Central memory CD8-positive, alpha-beta T cell (primary cell): ENCODE results near the gene C4orf50.

Source experiments
- ATAC-seq: fragments of 150-1000 bp; cut with Tn5 transposase; replicated peaks from 2 replicates; pipeline ENCODE4 v1.10.0; 2022; ENCODE audit warnings: mild to moderate bottlenecking, moderate FRiP score, moderate number of reproducible peaks; ENCODE audit not compliant: poor library complexity, severe bottlenecking; ENCODE audit errors: extremely low read depth
- DNase-seq, 2 donors: peaks; one replicate each; pipeline ENCODE4 v3.0.0; 2021; ENCODE audit warnings: low spot score in 2 of 2
- H3K27ac Mint-ChIP-seq: one replicate; pipeline ENCODE4 v1.8.0; 2022; ENCODE audit warnings: low read depth, mild to moderate bottlenecking, moderate library complexity, mixed read lengths
- H3K27me3 Mint-ChIP-seq: one replicate; pipeline ENCODE4 v1.8.0; 2022; ENCODE audit warnings: mixed read lengths
- H3K36me3 Mint-ChIP-seq: one replicate; pipeline ENCODE4 v1.8.0; 2022; ENCODE audit warnings: mild to moderate bottlenecking, moderate library complexity, mixed read lengths; ENCODE audit not compliant: insufficient read depth
- H3K4me1 Mint-ChIP-seq: one replicate; pipeline ENCODE4 v1.8.0; 2022; ENCODE audit warnings: mixed read lengths
- H3K4me3 Mint-ChIP-seq: one replicate; pipeline ENCODE4 v1.8.0; 2022; ENCODE audit warnings: mild to moderate bottlenecking, moderate library complexity, mixed read lengths
- H3K9me3 Mint-ChIP-seq: one replicate; pipeline ENCODE4 v1.8.0; 2022; ENCODE audit warnings: mixed read lengths

C4orf50 gene

GRCh38 chr4:5899396-5899795 is 118.8 kb downstream of the C4orf50 start:
- DNase-seq (no peak), ATAC-seq (no peak)
- Mint-ChIP-seq H3K4me3 (no peak overlapping the region), H3K27me3 (peaks cover 44% of the 10 kb centered on the region), H3K9me3 (peaks cover 6% of the 10 kb centered on the region), H3K36me3 (peaks cover 2% of the 10 kb centered on the region), H3K4me1 (no peaks in the 10 kb centered on the region), H3K27ac (no peak overlapping the region)

- DNase-seq (no peak), ATAC-seq (no peak)
- peaks cover 6% of the 10 kb centered on the region for H3K9me3 Mint-ChIP-seq
- H3K4me3 Mint-ChIP-seq = no peak overlapping the region
- H3K27ac Mint-ChIP-seq = no peak overlapping the region
- H3K36me3 Mint-ChIP-seq = peaks cover 2% of the 10 kb centered on the region
- H3K27me3 Mint-ChIP-seq = peaks cover 59% of the 10 kb centered on the region
- H3K4me1 Mint-ChIP-seq = no peaks in the 10 kb centered on the region
Measured at GRCh38 chr4:5897674-5898073, 120.6 kb downstream of the C4orf50 start.

DNA sequence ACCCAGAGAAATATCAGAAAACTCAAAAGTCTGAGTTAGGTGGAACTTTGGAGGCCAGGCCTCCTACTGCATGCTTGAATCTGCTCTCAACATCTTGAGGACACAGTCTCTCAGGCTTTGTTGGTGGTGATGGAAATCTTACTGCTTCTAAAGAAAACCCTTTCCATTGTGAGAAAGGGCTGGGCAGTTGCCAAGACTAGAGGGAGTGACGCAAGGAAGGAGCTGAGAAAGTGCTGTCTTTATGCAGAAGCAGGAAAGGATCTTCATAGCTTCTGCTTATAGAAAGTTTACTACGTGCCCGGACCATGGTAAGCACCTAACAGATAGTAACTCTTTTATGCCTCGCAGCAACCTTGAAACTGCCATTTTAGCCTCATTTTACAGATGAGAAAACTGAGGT is 122.9 kb downstream of the C4orf50 start:
- Mint-ChIP-seq H3K27me3 (peaks cover 77% of the 10 kb centered on the region), H3K9me3 (peaks cover 6% of the 10 kb centered on the region), H3K4me3 (no peak overlapping the region), H3K36me3 (peaks cover 6% of the 10 kb centered on the region), H3K4me1 (no peaks in the 10 kb centered on the region), H3K27ac (no peak overlapping the region)
- no peak for ATAC-seq
- DNase-seq = no peak

GRCh38 chr4:5894266-5894665 is 124.0 kb downstream of the C4orf50 start:
- Mint-ChIP-seq H3K4me3 (no peak overlapping the region), H3K27me3 (peaks cover 85% of the 10 kb centered on the region), H3K9me3 (peaks cover 6% of the 10 kb centered on the region), H3K27ac (no peak overlapping the region), H3K4me1 (peaks cover 5% of the 10 kb centered on the region), H3K36me3 (peaks cover 6% of the 10 kb centered on the region)
- DNase-seq = no peak
- no peak for ATAC-seq

DNA sequence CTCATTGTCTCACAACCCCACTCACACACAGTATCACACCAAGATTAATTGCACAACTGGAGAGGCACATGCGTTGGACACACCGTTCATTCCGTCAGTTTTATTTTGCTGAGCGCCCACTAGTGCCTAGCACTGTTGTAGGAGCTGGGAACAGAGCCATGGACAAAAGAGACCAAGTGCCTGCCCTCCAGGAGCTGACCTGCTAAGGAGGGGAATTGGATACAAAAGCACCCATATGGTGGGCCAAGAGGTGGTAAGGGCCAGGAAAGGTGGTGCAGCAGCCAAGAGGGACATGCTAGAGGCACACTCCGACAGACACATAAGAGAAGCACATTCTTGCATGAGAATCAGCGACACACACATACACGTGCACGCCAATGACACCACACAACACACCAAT is 124.6 kb downstream of the C4orf50 start:
- H3K36me3 Mint-ChIP-seq = peaks cover 6% of the 10 kb centered on the region
- no peak for DNase-seq
- H3K4me1 Mint-ChIP-seq = peaks cover 11% of the 10 kb centered on the region
- ATAC-seq = no peak
- H3K27me3 Mint-ChIP-seq = peaks cover 85% of the 10 kb centered on the region
- peak overlapping the region; percentile 19 for H3K4me3 Mint-ChIP-seq
- no peak overlapping the region for H3K27ac Mint-ChIP-seq
- peaks cover 6% of the 10 kb centered on the region for H3K9me3 Mint-ChIP-seq

GRCh38 chr4:5893004-5893580 is 125.1 kb downstream of the C4orf50 start, which contains the start of gene CRMP1:
Gene CRMP1, minus strand, starts transcription at chr4:5893086. Its CDS starts 117 bp downstream, at chr4:5892969.
- H3K27ac Mint-ChIP-seq = peak within 1 kb of the TSS; percentile 71
- H3K4me1 Mint-ChIP-seq = peaks cover 11% of the 10 kb centered on the region
- peak within 1 kb of the TSS; percentile 19 for H3K4me3 Mint-ChIP-seq
- H3K27me3 Mint-ChIP-seq = peaks cover 81% of the 10 kb centered on the region
- H3K36me3 Mint-ChIP-seq = peaks cover 6% of the 10 kb centered on the region
- peaks cover 6% of the 10 kb centered on the region for H3K9me3 Mint-ChIP-seq
- ATAC-seq (no peak), DNase-seq (no peak)

- no peak overlapping the region for H3K27ac Mint-ChIP-seq
- peaks cover 6% of the 10 kb centered on the region for H3K9me3 Mint-ChIP-seq
- ATAC-seq = no peak
- H3K4me1 Mint-ChIP-seq = peaks cover 11% of the 10 kb centered on the region
- peaks cover 81% of the 10 kb centered on the region for H3K27me3 Mint-ChIP-seq
- H3K4me3 Mint-ChIP-seq = no peak overlapping the region
- no peak for DNase-seq
- H3K36me3 Mint-ChIP-seq = peaks cover 6% of the 10 kb centered on the region
Measured at GRCh38 chr4:5892323-5893003, 125.8 kb downstream of the C4orf50 start.

- Mint-ChIP-seq H3K27me3 (peaks cover 75% of the 10 kb centered on the region), H3K4me1 (peaks cover 11% of the 10 kb centered on the region), H3K9me3 (peaks cover 1% of the 10 kb centered on the region), H3K4me3 (no peak overlapping the region), H3K27ac (peak overlapping the region; percentile 71), H3K36me3 (peaks cover 4% of the 10 kb centered on the region)
- ATAC-seq (no peak), DNase-seq (no peak)
Measured at GRCh38 chr4:5891563-5892322, 126.5 kb downstream of the C4orf50 start.

DNA sequence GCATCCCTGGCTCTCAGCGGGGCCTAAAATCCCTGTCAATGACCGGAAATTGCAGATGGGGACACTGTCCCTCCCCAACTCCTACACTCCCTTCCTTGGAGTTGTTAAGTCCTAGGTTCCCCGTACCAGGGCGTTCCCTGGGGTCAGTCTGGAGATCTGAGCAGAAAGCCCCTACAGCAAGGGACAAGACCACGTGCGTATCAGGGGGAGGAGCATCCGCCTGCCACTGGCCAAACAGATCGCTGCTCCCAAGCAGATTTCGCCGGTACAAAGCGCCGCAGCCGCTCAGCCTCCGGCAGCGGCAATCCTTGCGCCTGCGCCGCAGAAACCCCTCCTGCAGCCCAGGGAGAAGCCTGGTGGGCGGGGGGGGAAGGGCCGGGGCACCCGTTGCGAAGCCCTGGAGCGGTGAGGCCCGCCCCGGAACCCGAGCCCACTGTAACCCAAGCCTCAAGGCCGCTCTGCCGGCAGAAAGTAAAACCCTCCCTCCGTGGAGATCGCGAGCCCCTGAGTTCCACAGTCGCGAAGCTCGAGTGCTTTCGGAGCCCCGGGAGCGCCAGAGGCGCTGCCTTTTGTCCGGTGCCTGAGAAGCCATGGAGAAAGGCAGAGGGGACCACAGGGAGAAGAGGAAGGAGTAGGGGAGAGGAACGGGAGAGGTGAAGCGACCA is 128.0 kb downstream of the C4orf50 start:
- H3K27ac Mint-ChIP-seq = no peak overlapping the region
- peak overlapping the region; percentile 6 for H3K4me3 Mint-ChIP-seq
- H3K4me1 Mint-ChIP-seq = peaks cover 11% of the 10 kb centered on the region
- H3K9me3 Mint-ChIP-seq = no peaks in the 10 kb centered on the region
- DNase-seq (no peak), ATAC-seq (no peak)
- H3K36me3 Mint-ChIP-seq = peaks cover 4% of the 10 kb centered on the region
- H3K27me3 Mint-ChIP-seq = peaks cover 73% of the 10 kb centered on the region

DNA sequence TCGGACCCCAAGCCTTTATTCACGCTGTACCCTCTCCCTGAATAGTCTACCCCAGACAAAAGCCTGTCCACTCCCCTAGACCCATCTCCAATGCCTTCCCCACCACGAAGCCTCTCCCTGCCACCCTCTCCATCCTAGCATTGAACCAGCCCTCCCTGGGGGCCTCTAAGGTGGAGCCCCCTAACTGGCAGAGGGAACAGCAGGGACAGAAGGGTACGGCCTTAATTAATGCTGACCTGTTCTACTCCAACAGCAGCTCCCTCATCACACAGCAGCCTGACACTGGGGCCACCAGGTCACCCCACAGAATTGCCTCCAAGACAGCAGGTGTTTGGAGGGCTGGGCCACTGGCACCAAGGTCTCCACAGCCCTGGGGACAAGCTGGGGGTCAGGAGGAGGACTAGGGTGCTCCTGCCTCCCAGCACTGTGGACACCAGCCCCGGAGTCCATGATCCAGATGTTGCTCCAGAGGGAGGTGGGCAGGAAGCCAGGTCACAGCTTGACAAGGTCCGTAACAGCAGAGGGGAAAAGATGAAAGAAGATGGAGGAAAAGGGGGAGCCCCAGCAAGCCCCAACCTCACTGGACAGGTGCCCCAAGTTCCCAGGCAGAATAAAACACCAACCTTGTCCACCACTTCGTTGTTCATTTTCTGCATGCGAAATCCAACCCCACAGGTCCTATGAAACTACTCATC is 129.1 kb downstream of the C4orf50 start:
- ATAC-seq (no peak), DNase-seq (no peak)
- Mint-ChIP-seq H3K36me3 (peaks cover 4% of the 10 kb centered on the region), H3K27me3 (peaks cover 73% of the 10 kb centered on the region), H3K27ac (no peak overlapping the region), H3K4me1 (peaks cover 11% of the 10 kb centered on the region), H3K4me3 (peak overlapping the region; percentile 8), H3K9me3 (no peaks in the 10 kb centered on the region)

DNA sequence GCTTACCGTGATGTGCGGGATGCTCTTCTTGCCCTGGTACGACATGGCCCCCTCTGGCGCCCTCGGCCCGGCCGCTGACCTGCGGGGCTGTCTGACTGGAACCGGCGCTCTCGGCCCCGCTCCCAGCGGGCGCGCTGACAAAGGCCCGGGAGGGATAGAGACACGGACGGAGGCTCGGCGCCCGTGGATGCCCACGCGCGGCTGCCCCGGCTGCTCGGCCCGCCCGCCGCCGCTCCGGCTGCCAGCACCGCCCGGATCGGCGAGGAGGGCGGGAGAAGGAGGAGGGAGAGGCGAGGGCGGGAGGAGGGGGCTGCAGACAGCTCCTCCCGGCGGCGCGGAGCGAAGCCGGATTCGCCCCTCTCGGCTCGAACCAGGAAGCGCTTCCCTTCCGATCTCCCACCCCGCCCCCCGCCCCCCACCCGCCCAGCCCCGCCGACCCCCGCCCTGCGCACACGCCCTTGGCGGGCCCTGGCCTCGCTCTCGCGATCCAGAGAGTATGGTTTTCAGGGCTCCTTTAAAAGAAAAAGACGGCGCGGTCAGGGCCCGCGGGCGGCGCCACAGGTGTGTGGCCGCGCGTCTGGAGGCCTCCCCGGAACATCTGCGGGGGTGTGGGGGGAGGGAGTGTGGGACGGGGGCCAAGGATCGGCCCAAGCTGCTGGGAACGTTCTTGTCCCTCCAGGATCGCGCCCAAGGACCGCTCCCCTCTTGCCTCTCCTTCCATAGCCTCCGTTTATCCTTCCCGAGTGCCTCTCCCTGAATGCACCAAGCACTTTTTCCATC is 129.8 kb downstream of the C4orf50 start:
- Mint-ChIP-seq H3K27me3 (peaks cover 73% of the 10 kb centered on the region), H3K36me3 (peaks cover 4% of the 10 kb centered on the region), H3K27ac (no peak overlapping the region), H3K4me3 (peak overlapping the region; percentile 8), H3K4me1 (peaks cover 11% of the 10 kb centered on the region), H3K9me3 (no peaks in the 10 kb centered on the region)
- ATAC-seq (no peak), DNase-seq (no peak)
